H9 (cell line): ENCODE measurements around the gene PPIL3. TPM values are rescaled to one million over a fixed set of nuclear protein-coding genes. Genes with fewer than 3 reads are reported as not detected.

ENCODE experiments used
- DNase-seq: peaks from one replicate; pipeline ENCODE4 v3.0.0-alpha.2; 2017
- H2AFZ ChIP-seq: one replicate; pipeline ENCODE4 v1.6.1; 2013; ENCODE audit warnings: mild to moderate bottlenecking, low read length, control low read depth, moderate library complexity
- H2AK5ac ChIP-seq: 2 replicates; pipeline ENCODE4 v1.6.1; 2013; ENCODE audit warnings: low read length, control low read depth, mixed read lengths; ENCODE audit not compliant: insufficient read length
- H2BK120ac ChIP-seq: one replicate; pipeline ENCODE4 v1.6.1; 2013; ENCODE audit warnings: low read depth, mild to moderate bottlenecking, low read length, control low read depth, inconsistent platforms; ENCODE audit not compliant: poor library complexity, severe bottlenecking
- H2BK12ac ChIP-seq: 2 replicates; pipeline ENCODE4 v1.6.1; 2013; ENCODE audit warnings: low read length, control low read depth, mixed read lengths, low read depth; ENCODE audit not compliant: insufficient read length
- H2BK15ac ChIP-seq: 2 replicates; pipeline ENCODE4 v1.6.1; 2013; ENCODE audit warnings: low read depth, low read length, control low read depth
- H2BK20ac ChIP-seq: one replicate; pipeline ENCODE4 v1.6.1; 2013; ENCODE audit warnings: low read depth, mild to moderate bottlenecking, low read length, control low read depth, inconsistent platforms; ENCODE audit not compliant: poor library complexity, severe bottlenecking
- H2BK5ac ChIP-seq: 2 replicates; pipeline ENCODE4 v1.6.1; 2013; ENCODE audit warnings: low read length, control low read depth, mixed read lengths; ENCODE audit not compliant: insufficient read length
- H3K14ac ChIP-seq: 2 replicates; pipeline ENCODE4 v1.6.1; 2013; ENCODE audit warnings: low read length, control low read depth; ENCODE audit not compliant: insufficient read depth
- H3K18ac ChIP-seq: 2 replicates; pipeline ENCODE4 v1.6.1; 2013; ENCODE audit warnings: low read depth, mild to moderate bottlenecking, mixed read lengths, low read length, control low read depth; ENCODE audit not compliant: insufficient read length
- H3K23ac ChIP-seq: 2 replicates; pipeline ENCODE4 v1.6.1; 2013; ENCODE audit warnings: low read length, control low read depth, mixed read lengths, low read depth; ENCODE audit not compliant: insufficient read length
- H3K23me2 ChIP-seq: 2 replicates; pipeline ENCODE4 v1.6.1; 2013; ENCODE audit warnings: low read depth, mild to moderate bottlenecking, mixed read lengths, low read length, control low read depth; ENCODE audit not compliant: insufficient read length, poor library complexity, severe bottlenecking
- H3K27ac ChIP-seq: 2 replicates; pipeline ENCODE4 v1.5.1; 2013; ENCODE audit warnings: low read length, control low read depth, mixed read lengths, low read depth; ENCODE audit not compliant: insufficient read length
- H3K27me3 ChIP-seq: 2 replicates; pipeline ENCODE4 v1.6.1; 2013; ENCODE audit warnings: low read length, control low read depth, inconsistent platforms; ENCODE audit not compliant: insufficient read depth
- H3K4ac ChIP-seq: 2 replicates; pipeline ENCODE4 v1.6.1; 2013; ENCODE audit warnings: low read depth, mild to moderate bottlenecking, control low read depth, inconsistent platforms, low read length, moderate library complexity
- H3K4me1 ChIP-seq: 2 replicates; pipeline ENCODE4 v1.6.1; 2013; ENCODE audit warnings: low read length, control low read depth, inconsistent platforms; ENCODE audit not compliant: insufficient read depth
- H3K4me2 ChIP-seq: 2 replicates; pipeline ENCODE4 v1.6.1; 2013; ENCODE audit warnings: low read length, control low read depth, mixed read lengths; ENCODE audit not compliant: insufficient read length, insufficient read depth
- H3K56ac ChIP-seq: 2 replicates; pipeline ENCODE4 v1.6.1; 2013; ENCODE audit warnings: low read depth, mild to moderate bottlenecking, mixed read lengths, low read length, control low read depth; ENCODE audit not compliant: insufficient read length
- H3K79me1 ChIP-seq: 2 replicates; pipeline ENCODE4 v1.6.1; 2013; ENCODE audit warnings: low read depth, mild to moderate bottlenecking, moderate library complexity, low read length, control low read depth, inconsistent platforms; ENCODE audit not compliant: insufficient read depth, poor library complexity, severe bottlenecking
- H3K79me2 ChIP-seq: 2 replicates; pipeline ENCODE4 v1.6.1; 2013; ENCODE audit warnings: low read length, control low read depth, inconsistent platforms; ENCODE audit not compliant: insufficient read depth
- H3K9ac ChIP-seq: 2 replicates; pipeline ENCODE4 v1.6.1; 2013; ENCODE audit warnings: low read length, control low read depth, mixed read lengths; ENCODE audit not compliant: insufficient read length; ENCODE audit errors: extremely low read depth
- H3K9me3 ChIP-seq: one replicate; pipeline ENCODE4 v1.6.1; 2013; ENCODE audit warnings: low read depth, low read length, inconsistent platforms; ENCODE audit not compliant: control insufficient read depth
- H3T11ph ChIP-seq: one replicate; pipeline ENCODE4 v1.6.1; 2013; ENCODE audit warnings: mild to moderate bottlenecking, low read length, control low read depth, inconsistent platforms
- H4K20me1 ChIP-seq: one replicate; pipeline ENCODE4 v1.6.1; 2013; ENCODE audit not compliant: control insufficient read depth, insufficient read length, insufficient read depth
- H4K5ac ChIP-seq: 2 replicates; pipeline ENCODE4 v1.6.1; 2013; ENCODE audit warnings: low read depth, mild to moderate bottlenecking, mixed read lengths, low read length, control low read depth; ENCODE audit not compliant: insufficient read length
- H4K8ac ChIP-seq: replicated peaks from 2 replicates; pipeline ENCODE4 v1.6.1; 2013; ENCODE audit warnings: low read length, control low read depth, mixed read lengths, low read depth; ENCODE audit not compliant: insufficient read length
- H4K91ac ChIP-seq: 2 replicates; pipeline ENCODE4 v1.6.1; 2013; ENCODE audit warnings: low read depth, mild to moderate bottlenecking, moderate library complexity, mixed read lengths, low read length, control low read depth; ENCODE audit not compliant: insufficient read length
- H3K27ac Mint-ChIP-seq, 3 experiments: 2 replicates in 2 of 3; 3 replicates in 1 of 3; pipeline ENCODE4 v1.8.0; 2020 to 2021; ENCODE audit warnings: mixed read lengths in 3 of 3, mild to moderate bottlenecking in 1 of 3, moderate library complexity in 1 of 3
- H3K27me3 Mint-ChIP-seq: 2 replicates; pipeline ENCODE4 v1.8.0; 2021; ENCODE audit warnings: low read depth, mild to moderate bottlenecking, moderate library complexity, mixed read lengths
- H3K36me3 Mint-ChIP-seq, 3 experiments: 2 replicates in 2 of 3; 3 replicates in 1 of 3; pipeline ENCODE4 v1.8.0; 2020 to 2021; ENCODE audit warnings: low read depth in 3 of 3, mixed read lengths in 3 of 3; ENCODE audit not compliant: insufficient read depth in 1 of 3
- H3K4me1 Mint-ChIP-seq, 2 experiments: 2 replicates each; pipeline ENCODE4 v1.8.0; 2020; ENCODE audit warnings: mixed read lengths in 2 of 2
- H3K4me3 Mint-ChIP-seq, 2 experiments: 2 replicates in 1 of 2; 3 replicates in 1 of 2; pipeline ENCODE4 v1.8.0; 2020 to 2021; ENCODE audit warnings: mild to moderate bottlenecking in 2 of 2, mixed read lengths in 2 of 2, moderate library complexity in 1 of 2
- H3K9me3 Mint-ChIP-seq, 2 experiments: 2 replicates in 1 of 2; 3 replicates in 1 of 2; pipeline ENCODE4 v1.8.0; 2020; ENCODE audit warnings: mild to moderate bottlenecking in 2 of 2, mixed read lengths in 2 of 2, moderate library complexity in 1 of 2
- CTCF ChIP-seq: fragments of 200-600 bp; sonication (generic); conservative IDR thresholded peaks from 3 replicates; pipeline ENCODE4 v1.8.0; 2021; ENCODE audit warnings: antibody characterized with exemption, mild to moderate bottlenecking
- WGBS: extraction: QIAGEN DNeasy Blood & Tissue Kit; methylation state at CpG from one replicate; pipeline ENCODE4 v1.1.7; 2013; ENCODE audit warnings: missing lambda C conversion rate, low lambda C conversion rate, mixed read lengths; ENCODE audit not compliant: insufficient read length; ENCODE audit errors: extremely low coverage; 5-methylcytosine and 5-hydroxymethylcytosine counted together
- total RNA-seq: library from RNA; stranded (reverse); gene quantifications from 2 replicates; pipeline ENCODE4 v1.2.1, GENCODE V29; 2021

The PPIL3 gene
- total RNA-seq, 1 experiment from 2014 or later = 63.4 TPM

- H3K14ac ChIP-seq = no peak overlapping the region
Observed at GRCh38 chr2:200905618-200906296, 16.9 kb upstream of the PPIL3 start.

More at GRCh38 chr2:200905618-200906296, 16.9 kb upstream of the PPIL3 start:
- H3K9ac ChIP-seq = no peak overlapping the region
- H3K27ac ChIP-seq = no peak overlapping the region
- Mint-ChIP-seq H3K4me3 (no peak overlapping the region), H3K27me3 (no peaks in the 10 kb centered on the region), H3K36me3 (peaks cover 20 to 51% (median 34%) of the 10 kb centered on the region in 3 experiments; a peak in 6 of 7 replicates), H3K4me1 (no peaks in the 10 kb centered on the region; a peak in 1 of 4 replicates), H3K27ac (no peak overlapping the region; a peak in 1 of 7 replicates), H3K9me3 (no peaks in the 10 kb centered on the region)
- no peak overlapping the region for H4K91ac ChIP-seq
- no peak overlapping the region for H3K56ac ChIP-seq
- no peaks in the 10 kb centered on the region for H4K20me1 ChIP-seq
- no CpG with 5 or more reads among the region's 2 CpGs for WGBS
- no peak overlapping the region for H2BK12ac ChIP-seq
- no peak overlapping the region for H3T11ph ChIP-seq
- H2AK5ac ChIP-seq = no peak overlapping the region
- no peak overlapping the region for H2BK5ac ChIP-seq
- peak; percentile 65 for DNase-seq
- no peak overlapping the region for H3K23ac ChIP-seq
- no peaks in the 10 kb centered on the region for H3K27me3 ChIP-seq
- H2BK20ac ChIP-seq = no peak overlapping the region
- no peak overlapping the region for H2BK120ac ChIP-seq
- H3K4me1 ChIP-seq = no peaks in the 10 kb centered on the region
- H2AFZ ChIP-seq = no peak overlapping the region
- no peaks in the 10 kb centered on the region for H3K79me1 ChIP-seq
- no peak overlapping the region for H4K8ac ChIP-seq
- H4K5ac ChIP-seq = no peak overlapping the region
- H3K79me2 ChIP-seq = no peaks in the 10 kb centered on the region
- no peak overlapping the region for H3K18ac ChIP-seq
- H3K4ac ChIP-seq = no peak overlapping the region
- no peaks in the 10 kb centered on the region for H3K9me3 ChIP-seq
- H2BK15ac ChIP-seq = no peak overlapping the region
- TF ChIP-seq CTCF = peak; percentile 78
- H3K4me2 ChIP-seq = no peak overlapping the region
- H3K23me2 ChIP-seq = no peaks in the 10 kb centered on the region
